H7 (cell line): Measurements from ENCODE around the gene CCDC172. TPM values are rescaled to one million over a fixed set of nuclear protein-coding genes. Genes with fewer than 3 reads are reported as not detected.
"Not testable (repeated sequence)": the region's sequence is repeated elsewhere in the genome, so short reads cannot be mapped to it uniquely, and the experiment has no call there.

Experiments used
- DNase-seq: peaks from one replicate; pipeline ENCODE4 v3.0.0; 2012
- H3K27me3 ChIP-seq: 2 replicates; pipeline ENCODE4 v1.6.0; 2011; ENCODE audit warnings: mild to moderate bottlenecking, low read length; ENCODE audit not compliant: control insufficient read depth, insufficient read depth
- H3K36me3 ChIP-seq: replicated peaks from 2 replicates; pipeline ENCODE4 v1.5.1; 2011; ENCODE audit warnings: low read length; ENCODE audit not compliant: control insufficient read depth, insufficient read depth
- H3K4me3 ChIP-seq: 2 replicates; pipeline ENCODE4 v1.5.1; 2011; ENCODE audit warnings: low read depth, mild to moderate bottlenecking, control low read depth, low read length, moderate library complexity; ENCODE audit not compliant: insufficient read depth
- total RNA-seq: library from RNA; depleted of rRNA; stranded (reverse); fragments of >200 nt; shearing (Covaris generic); gene quantifications from 2 replicates; pipeline ENCODE4 v1.2.3, GENCODE V29; 2014

The CCDC172 gene
- total RNA-seq, 1 experiment from 2014 or later, result 3.4 TPM

- H3K4me3 ChIP-seq, result no peak overlapping the region
- H3K36me3 ChIP-seq, result no peaks in the 10 kb centered on the region
- H3K27me3 ChIP-seq, result no peaks in the 10 kb centered on the region
- no peak for DNase-seq
Observed at GRCh38 chr10:116385311-116385710, 61.1 kb downstream of the CCDC172 start.

DNA sequence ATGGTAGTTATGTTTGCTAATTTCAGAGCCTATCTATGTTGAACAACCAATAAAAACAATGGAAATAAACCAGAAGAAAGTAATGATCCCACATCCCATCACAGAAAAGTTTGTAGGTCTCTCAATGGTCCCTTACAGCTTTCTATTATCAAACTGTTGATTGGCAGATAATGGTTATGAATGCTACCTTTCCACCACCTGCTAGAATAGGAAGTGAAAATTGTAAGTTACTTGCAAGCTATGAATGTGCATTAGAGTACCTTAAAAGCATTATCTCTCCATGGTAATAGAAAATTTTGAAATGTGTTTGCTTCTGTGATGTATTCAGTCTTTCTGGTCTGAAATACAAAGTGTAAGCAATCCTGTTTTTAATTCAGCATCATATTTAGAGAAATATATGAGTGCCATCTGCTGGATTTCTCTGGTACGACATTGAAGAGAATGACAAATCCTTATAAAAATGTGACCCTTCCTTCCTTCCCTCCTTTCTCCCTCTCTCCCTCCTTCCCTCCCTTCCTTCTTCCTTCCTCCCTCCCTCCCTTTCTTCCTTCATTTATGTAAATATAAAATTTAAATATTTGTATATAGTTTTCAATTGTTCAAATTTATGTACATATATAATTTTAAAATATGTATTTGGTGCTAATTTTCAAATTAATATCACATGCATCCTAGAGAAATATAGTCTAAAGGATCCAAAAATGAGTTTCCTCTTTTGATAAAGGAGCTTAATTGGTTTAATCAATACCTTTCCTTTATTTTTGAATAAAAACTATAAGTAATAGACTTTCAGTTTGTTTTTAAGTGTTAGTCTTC is 62.0 kb downstream of the CCDC172 start:
- no peak overlapping the region for H3K4me3 ChIP-seq
- no peak for DNase-seq
- H3K36me3 ChIP-seq, result no peaks in the 10 kb centered on the region
- no peaks in the 10 kb centered on the region for H3K27me3 ChIP-seq

DNA sequence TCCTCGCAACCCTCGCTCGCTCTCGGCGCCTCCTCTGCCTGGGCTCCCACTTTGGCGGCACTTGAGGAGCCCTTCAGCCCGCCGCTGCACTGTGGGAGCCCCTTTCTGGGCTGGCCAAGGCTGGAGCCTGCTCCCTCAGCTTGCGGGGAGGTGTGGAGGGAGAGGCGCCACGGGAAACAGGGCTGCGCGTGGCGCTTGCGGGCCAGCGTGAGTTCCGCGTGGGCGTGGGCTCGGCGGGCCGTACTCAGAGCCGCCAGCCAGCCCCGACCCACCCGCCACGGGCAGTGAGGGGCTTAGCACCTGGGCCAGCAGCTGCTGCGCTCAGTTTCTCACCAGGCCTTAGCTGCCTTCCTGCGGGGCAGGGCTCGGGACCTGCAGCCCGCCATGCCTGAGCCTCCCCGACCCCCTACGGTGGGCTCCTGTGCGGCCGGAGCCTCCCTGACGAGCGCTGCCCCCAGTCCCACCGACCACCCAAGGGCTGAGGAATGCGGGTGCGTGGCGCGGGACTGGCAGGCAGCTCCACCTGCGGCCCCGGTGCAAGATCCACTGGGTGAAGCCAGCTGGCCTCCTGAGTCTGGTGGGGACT is 69.1 kb downstream of the CCDC172 start:
- not testable (repeated sequence) for H3K36me3 ChIP-seq, H3K27me3 ChIP-seq, H3K4me3 ChIP-seq, DNase-seq

DNA sequence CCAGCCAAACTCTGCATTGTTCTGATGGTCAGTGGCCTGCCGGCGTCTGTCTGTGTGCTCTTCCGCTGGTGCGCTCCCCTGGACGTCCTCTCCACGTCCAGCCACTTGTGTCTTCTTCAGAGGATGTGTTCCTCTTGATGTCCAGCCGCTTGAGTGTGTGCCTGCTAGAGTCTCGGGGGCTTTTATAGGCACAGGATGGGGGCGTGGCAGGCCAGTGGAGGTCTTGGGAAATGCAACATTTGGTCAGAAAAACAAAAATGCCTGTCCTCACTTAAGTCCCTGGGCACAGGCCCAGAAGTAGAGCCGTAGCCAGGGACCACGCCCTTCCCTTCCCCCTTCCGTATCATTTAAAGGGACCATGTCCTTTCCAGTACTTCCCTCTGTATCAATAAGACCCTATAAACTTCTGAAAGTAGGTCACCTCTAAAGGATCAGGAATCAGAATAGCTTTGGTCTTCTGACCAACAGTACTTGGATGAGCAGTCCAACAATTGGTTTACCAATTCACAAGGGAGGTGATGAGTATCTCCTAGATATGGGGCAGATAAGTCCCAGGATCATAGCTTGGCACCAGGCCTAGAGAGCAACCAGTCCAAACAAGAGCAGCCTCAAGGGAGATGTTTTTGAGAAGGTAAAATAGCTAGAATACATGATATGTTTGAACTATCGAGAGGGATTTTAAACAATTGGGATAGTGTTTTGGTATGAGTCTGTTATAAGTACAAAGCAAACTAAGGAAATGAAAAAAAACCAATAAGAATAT is 71.2 kb downstream of the CCDC172 start:
- H3K27me3 ChIP-seq, result no peaks in the 10 kb centered on the region
- no peak overlapping the region for H3K4me3 ChIP-seq
- no peaks in the 10 kb centered on the region for H3K36me3 ChIP-seq
- no peak for DNase-seq

- Histone ChIP-seq H3K36me3 (no peaks in the 10 kb centered on the region), H3K27me3 (no peaks in the 10 kb centered on the region), H3K4me3 (no peak overlapping the region)
- peak; percentile 10 for DNase-seq
Observed at GRCh38 chr10:116398224-116398623, 74.0 kb downstream of the CCDC172 start.

- H3K27me3 ChIP-seq, result no peaks in the 10 kb centered on the region
- no peaks in the 10 kb centered on the region for H3K36me3 ChIP-seq
- DNase-seq, result no peak
- H3K4me3 ChIP-seq, result no peak overlapping the region
Observed at GRCh38 chr10:116402858-116403257, 78.6 kb downstream of the CCDC172 start.

GRCh38 chr10:116403740-116404250 is 79.5 kb downstream of the CCDC172 start:
- DNase-seq, result no peak
- no peak overlapping the region for H3K4me3 ChIP-seq
- H3K36me3 ChIP-seq, result no peaks in the 10 kb centered on the region
- H3K27me3 ChIP-seq, result no peaks in the 10 kb centered on the region

GRCh38 chr10:116408719-116409118 is 84.5 kb downstream of the CCDC172 start:
- Histone ChIP-seq H3K4me3 (no peak overlapping the region), H3K27me3 (no peaks in the 10 kb centered on the region), H3K36me3 (no peaks in the 10 kb centered on the region)
- DNase-seq, result no peak

DNA sequence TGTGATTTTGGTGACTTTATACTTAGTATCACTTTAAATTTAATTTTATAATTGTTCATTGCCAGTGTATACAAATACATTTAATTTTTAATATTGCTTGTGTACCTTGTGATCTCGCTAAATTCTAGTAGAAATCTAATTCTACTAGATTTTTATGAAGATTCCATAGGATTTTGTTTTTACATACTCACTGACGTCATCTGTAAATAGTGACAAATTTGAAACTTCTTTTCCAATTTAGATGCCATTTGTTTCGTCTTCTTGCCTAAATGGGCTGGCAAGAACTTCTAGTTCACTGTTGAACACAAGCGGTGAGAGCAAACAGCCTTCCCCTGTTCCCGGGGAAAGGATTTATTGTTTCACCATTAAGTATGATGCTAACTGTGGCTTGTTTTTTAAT is 86.1 kb downstream of the CCDC172 start:
- Histone ChIP-seq H3K4me3 (no peak overlapping the region), H3K36me3 (no peaks in the 10 kb centered on the region), H3K27me3 (no peaks in the 10 kb centered on the region)

DNA sequence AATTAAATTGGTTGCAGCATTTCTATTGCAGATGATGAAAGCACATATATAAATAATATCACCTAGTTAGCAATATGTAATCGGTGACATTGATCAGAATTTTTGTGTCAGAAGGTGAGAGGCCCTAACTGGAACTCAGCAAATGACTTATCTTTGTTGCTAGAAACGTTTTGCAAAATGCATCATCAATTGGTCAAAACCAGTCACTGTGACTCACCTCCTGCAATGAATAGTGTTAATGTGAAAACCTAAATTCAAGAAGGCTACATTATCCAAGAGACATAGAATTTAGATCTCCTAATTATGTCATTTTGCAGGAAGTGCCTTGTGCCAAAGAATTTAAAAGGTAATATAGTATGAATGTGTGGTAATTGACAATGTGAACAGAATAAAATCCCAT is 93.6 kb downstream of the CCDC172 start:
- no peak for DNase-seq
- no peak overlapping the region for H3K4me3 ChIP-seq
- no peaks in the 10 kb centered on the region for H3K36me3 ChIP-seq
- no peaks in the 10 kb centered on the region for H3K27me3 ChIP-seq

More for the DNA sequence above, 86.1 kb downstream of the CCDC172 start:
- no peak for DNase-seq

DNA sequence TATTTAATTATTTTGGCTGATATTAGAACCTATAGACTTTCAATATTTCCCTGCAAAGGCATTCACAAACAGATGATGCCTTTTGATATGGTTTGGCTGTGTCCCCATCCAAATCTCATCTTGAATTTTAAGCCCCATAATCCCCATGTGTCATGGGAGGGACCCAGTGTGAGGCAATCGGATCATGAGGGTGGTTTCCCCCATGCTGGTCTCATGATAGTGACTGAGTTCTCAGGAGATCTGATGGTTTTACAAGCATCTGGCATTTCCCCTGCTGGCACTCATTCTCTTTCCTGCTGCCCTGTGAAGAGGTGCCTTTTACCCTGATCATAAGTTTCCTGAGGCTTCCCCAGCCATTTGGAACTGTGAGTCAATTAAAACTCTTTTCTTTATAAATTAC is 94.1 kb downstream of the CCDC172 start:
- Histone ChIP-seq H3K27me3 (no peaks in the 10 kb centered on the region), H3K36me3 (no peaks in the 10 kb centered on the region), H3K4me3 (no peak overlapping the region)
- no peak for DNase-seq

- Histone ChIP-seq H3K4me3 (no peak overlapping the region), H3K27me3 (no peaks in the 10 kb centered on the region), H3K36me3 (no peaks in the 10 kb centered on the region)
- DNase-seq, result no peak
Observed at GRCh38 chr10:116421815-116422214, 97.6 kb downstream of the CCDC172 start.

- DNase-seq, result no peak
- H3K36me3 ChIP-seq, result no peaks in the 10 kb centered on the region
- no peaks in the 10 kb centered on the region for H3K27me3 ChIP-seq
- no peak within 1 kb of the TSS for H3K4me3 ChIP-seq
Observed at GRCh38 chr10:116427671-116428070, 103.4 kb downstream of the CCDC172 start, which contains the start of gene PNLIPRP3. PNLIPRP3 (plus strand) TSS chr10:116427847; CDS start chr10:116428013, 166 bp downstream.

GRCh38 chr10:116429288-116429977 is 105.2 kb downstream of the CCDC172 start:
- no peaks in the 10 kb centered on the region for H3K27me3 ChIP-seq

More at GRCh38 chr10:116429288-116429977, 105.2 kb downstream of the CCDC172 start:
- DNase-seq, result no peak
- Histone ChIP-seq H3K36me3 (no peaks in the 10 kb centered on the region), H3K4me3 (no peak overlapping the region)
